Activated CD8-positive, alpha-beta T cell treated with anti-CD3 and anti-CD28 coated beads, Interleukin-2, amount 10 ng/mL, durations not matched to agents 7 days and 5 days (primary cell): ENCODE results near the gene CRYL1. TPM values are rescaled to one million over a fixed set of nuclear protein-coding genes. Genes with fewer than 3 reads are reported as not detected.
"Not testable (repeated sequence)": the region's sequence is repeated elsewhere in the genome, so short reads cannot be mapped to it uniquely, and the experiment has no call there.

Source experiments
- ATAC-seq: fragments of 150-1000 bp; cut with Tn5 transposase; one replicate; pipeline ENCODE4 v1.10.0; 2021; ENCODE audit warnings: moderate library complexity
- CTCF ChIA-PET: fragments of 350-600 bp; sonication (Branson Sonifier 250); formaldehyde crosslinking; loops from one replicate; lab custom pipeline; 2021; ENCODE audit warnings: antibody characterized with exemption; lab: Charles Lee
- POLR2A ChIA-PET: fragments of 350-600 bp; sonication (Branson Sonifier 250); formaldehyde crosslinking; loops from one replicate; lab custom pipeline; 2021; ENCODE audit warnings: antibody characterized with exemption; lab: Charles Lee
- DNase-seq: peaks from one replicate; pipeline ENCODE4 v3.0.0-alpha.2; 2020
- H3K27ac Mint-ChIP-seq: one replicate; pipeline ENCODE4 v1.8.0; 2021; ENCODE audit warnings: mild to moderate bottlenecking, mixed read lengths
- H3K27me3 Mint-ChIP-seq: one replicate; pipeline ENCODE4 v1.8.0; 2021; ENCODE audit warnings: low read depth, mixed read lengths
- H3K36me3 Mint-ChIP-seq: one replicate; pipeline ENCODE4 v1.8.0; 2021; ENCODE audit warnings: low read depth, mixed read lengths
- H3K4me1 Mint-ChIP-seq: one replicate; pipeline ENCODE4 v1.8.0; 2021; ENCODE audit warnings: low read depth, mixed read lengths
- H3K4me3 Mint-ChIP-seq: one replicate; pipeline ENCODE4 v1.8.0; 2021; ENCODE audit warnings: mild to moderate bottlenecking, mixed read lengths
- H3K9me3 Mint-ChIP-seq: one replicate; pipeline ENCODE4 v1.8.0; 2022; ENCODE audit warnings: mixed read lengths; ENCODE audit not compliant: insufficient read depth
- total RNA-seq, 2 experiments: library from RNA; stranded (reverse); gene quantifications; one replicate each; pipeline ENCODE4 v1.2.3, GENCODE V29; 2021

Gene CRYL1
- total RNA-seq, 2 experiments from 2014 or later, result 11.5 to 13.2 TPM

DNA sequence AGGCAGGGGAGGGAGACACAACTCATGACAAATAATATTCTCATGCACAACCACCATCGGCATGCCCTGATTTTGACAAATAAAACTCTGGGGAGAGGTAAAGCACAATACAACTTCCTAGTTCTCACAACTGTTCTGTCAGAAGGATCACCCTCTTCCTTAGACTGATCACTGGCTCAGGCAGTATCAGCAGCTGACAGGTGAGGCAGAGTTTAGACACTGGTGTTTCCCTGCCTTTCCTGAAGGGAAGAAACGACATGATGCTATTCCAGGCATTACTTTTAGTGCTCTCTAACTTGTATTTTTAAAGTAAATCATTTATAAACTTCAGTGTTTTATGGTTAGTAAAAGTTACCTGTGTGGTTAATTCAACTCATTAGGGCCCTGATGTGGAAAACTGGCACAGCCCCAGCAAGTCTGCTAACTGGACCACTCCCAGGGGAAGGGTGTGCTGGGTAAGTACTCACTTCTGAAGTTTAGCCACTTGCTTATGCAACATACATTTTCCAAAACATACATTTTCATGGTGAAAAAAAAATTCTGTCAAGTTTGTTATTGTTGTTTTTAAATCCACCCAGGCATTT is 82.8 kb downstream of the CRYL1 start:
- Mint-ChIP-seq H3K27ac (no peak overlapping the region), H3K36me3 (peaks cover 11% of the 10 kb centered on the region), H3K4me3 (no peak overlapping the region), H3K27me3 (no peaks in the 10 kb centered on the region), H3K4me1 (no peaks in the 10 kb centered on the region), H3K9me3 (peaks cover 6% of the 10 kb centered on the region)
- DNase-seq, result no peak
- POLR2A ChIA-PET, result no interaction called here
- CTCF ChIA-PET, result no interaction called here
- ATAC-seq, result no peak

- Mint-ChIP-seq H3K27me3 (no peaks in the 10 kb centered on the region), H3K27ac (no peak overlapping the region), H3K9me3 (peaks cover under 1% of the 10 kb centered on the region), H3K4me1 (no peaks in the 10 kb centered on the region), H3K36me3 (peaks cover 8% of the 10 kb centered on the region), H3K4me3 (no peak overlapping the region)
- ChIA-PET CTCF (no interaction called here), POLR2A (no interaction called here)
- no peak for DNase-seq
- no peak for ATAC-seq
Observed at GRCh38 chr13:20442375-20442774, 83.3 kb downstream of the CRYL1 start.

GRCh38 chr13:20441879-20442278 is 83.8 kb downstream of the CRYL1 start:
- Mint-ChIP-seq H3K4me3 (no peak overlapping the region), H3K27me3 (no peaks in the 10 kb centered on the region), H3K27ac (no peak overlapping the region), H3K9me3 (no peaks in the 10 kb centered on the region), H3K36me3 (peaks cover 8% of the 10 kb centered on the region), H3K4me1 (no peaks in the 10 kb centered on the region)
- ATAC-seq (no peak), DNase-seq (no peak)
- ChIA-PET POLR2A (no interaction called here), CTCF (no interaction called here)

- Mint-ChIP-seq H3K27me3 (no peaks in the 10 kb centered on the region), H3K4me3 (no peak overlapping the region), H3K4me1 (no peaks in the 10 kb centered on the region), H3K9me3 (no peaks in the 10 kb centered on the region), H3K36me3 (peaks cover 7% of the 10 kb centered on the region), H3K27ac (no peak overlapping the region)
- no peak for ATAC-seq
- ChIA-PET POLR2A (no interaction called here), CTCF (no interaction called here)
- no peak for DNase-seq
Observed at GRCh38 chr13:20441056-20441455, 84.6 kb downstream of the CRYL1 start.

DNA sequence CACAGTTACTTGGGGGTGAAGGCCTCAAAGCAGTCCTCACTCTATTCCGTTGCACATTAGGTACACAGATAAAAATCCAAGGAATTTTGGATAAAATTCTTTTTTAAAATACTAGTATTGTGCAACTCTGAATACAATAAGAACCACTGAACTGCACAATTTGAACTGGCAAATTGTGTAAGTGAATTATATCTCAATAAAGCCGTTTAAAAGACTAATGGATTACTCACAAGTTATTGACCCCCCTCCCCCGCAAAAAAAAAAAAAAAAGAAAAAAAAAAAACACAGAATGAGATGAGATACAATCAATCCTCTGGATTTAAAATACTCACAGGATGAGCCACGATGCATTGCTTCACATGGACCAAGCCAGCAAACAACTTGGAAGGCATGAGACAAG is 86.4 kb downstream of the CRYL1 start:
- ATAC-seq (no peak), DNase-seq (no peak)
- Mint-ChIP-seq H3K36me3 (no peaks in the 10 kb centered on the region), H3K9me3 (no peaks in the 10 kb centered on the region), H3K4me1 (no peaks in the 10 kb centered on the region), H3K27ac (no peak overlapping the region), H3K27me3 (no peaks in the 10 kb centered on the region), H3K4me3 (no peak overlapping the region)
- ChIA-PET CTCF (no interaction called here), POLR2A (interaction anchor here (0.6 kb wide), 1 partner anchor 13 kb away, joined by 3 read pairs; no protein-coding TSS in a partner anchor)

DNA sequence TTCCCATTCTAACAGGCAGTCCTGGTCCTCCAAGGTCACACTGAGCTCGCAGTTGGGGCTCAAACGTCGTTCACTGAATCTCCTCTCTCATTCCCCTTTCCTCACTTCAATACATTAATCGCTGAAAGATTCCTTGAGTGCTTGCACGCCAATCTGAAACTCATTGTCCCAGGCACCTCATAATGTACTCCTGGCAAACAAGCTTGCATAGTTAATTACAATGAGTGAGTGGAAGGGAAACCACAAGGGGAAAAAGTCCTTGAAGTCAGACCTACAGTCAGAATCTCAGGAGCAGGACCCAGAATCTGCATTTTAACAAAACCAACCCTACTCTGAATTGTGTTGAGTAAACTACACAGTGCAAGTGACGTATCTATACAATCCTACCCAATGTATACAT is 86.9 kb downstream of the CRYL1 start:
- Mint-ChIP-seq H3K9me3 (no peaks in the 10 kb centered on the region), H3K36me3 (no peaks in the 10 kb centered on the region), H3K4me1 (no peaks in the 10 kb centered on the region), H3K27me3 (no peaks in the 10 kb centered on the region), H3K4me3 (no peak overlapping the region), H3K27ac (no peak overlapping the region)
- ChIA-PET CTCF (no interaction called here), POLR2A (no interaction called here)
- ATAC-seq (no peak), DNase-seq (no peak)

DNA sequence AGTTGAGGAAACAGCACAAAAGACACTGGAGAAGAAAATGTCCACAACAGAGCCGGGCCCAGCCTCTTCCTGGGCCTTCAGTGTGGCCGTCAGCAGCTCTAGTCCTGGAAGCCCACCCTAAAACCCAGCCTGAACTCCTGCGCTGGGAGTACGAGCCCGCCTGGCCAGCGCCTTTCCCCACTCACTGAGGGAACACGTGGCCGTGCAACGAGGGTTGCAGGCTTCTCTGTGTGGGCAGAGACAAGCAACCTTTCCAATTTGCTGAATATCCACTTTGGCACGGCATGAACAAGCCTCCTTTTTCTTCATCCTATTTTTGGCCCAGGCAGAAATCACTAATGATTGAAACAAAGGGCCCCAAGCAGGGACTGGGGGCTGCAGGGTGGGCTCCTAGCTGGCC is 89.2 kb downstream of the CRYL1 start:
- no peaks in the 10 kb centered on the region for H3K27me3 Mint-ChIP-seq
- H3K36me3 Mint-ChIP-seq, result no peaks in the 10 kb centered on the region
- no peaks in the 10 kb centered on the region for H3K4me1 Mint-ChIP-seq
- ChIA-PET POLR2A (no interaction called here), CTCF (no interaction called here)
- DNase-seq (no peak), ATAC-seq (no peak)
- H3K27ac Mint-ChIP-seq, result no peak overlapping the region
- H3K9me3 Mint-ChIP-seq, result no peaks in the 10 kb centered on the region
- no peak overlapping the region for H3K4me3 Mint-ChIP-seq

- Mint-ChIP-seq H3K4me1 (no peaks in the 10 kb centered on the region), H3K4me3 (no peak overlapping the region), H3K27me3 (no peaks in the 10 kb centered on the region), H3K36me3 (no peaks in the 10 kb centered on the region), H3K9me3 (no peaks in the 10 kb centered on the region), H3K27ac (no peak overlapping the region)
- DNase-seq, result no peak
- ChIA-PET CTCF (no interaction called here), POLR2A (no interaction called here)
- ATAC-seq, result no peak
Observed at GRCh38 chr13:20435616-20436368, 89.9 kb downstream of the CRYL1 start.

DNA sequence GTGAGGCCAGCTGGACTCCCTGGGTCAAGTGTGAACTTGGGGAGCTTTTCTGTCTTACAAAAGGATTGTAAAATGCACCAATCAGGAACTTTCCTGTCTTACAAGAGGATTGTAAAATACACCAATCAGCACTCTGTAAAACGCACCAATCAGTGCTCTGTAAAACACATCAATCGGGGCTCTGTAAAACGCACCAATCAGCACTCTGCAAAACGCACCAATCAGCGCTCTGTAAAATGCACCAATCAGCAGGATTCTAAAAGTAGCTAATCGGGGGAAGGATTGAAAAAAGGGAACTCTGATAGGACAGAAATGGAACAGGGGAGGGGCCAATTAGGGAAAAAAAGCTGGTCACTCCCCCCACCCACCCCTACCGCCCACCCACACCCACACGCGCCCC is 91.4 kb downstream of the CRYL1 start:
- ATAC-seq, H3K36me3 Mint-ChIP-seq, H3K27me3 Mint-ChIP-seq, H3K9me3 Mint-ChIP-seq, CTCF ChIA-PET, DNase-seq, H3K27ac Mint-ChIP-seq, H3K4me3 Mint-ChIP-seq, POLR2A ChIA-PET, H3K4me1 Mint-ChIP-seq: not testable (repeated sequence)

DNA sequence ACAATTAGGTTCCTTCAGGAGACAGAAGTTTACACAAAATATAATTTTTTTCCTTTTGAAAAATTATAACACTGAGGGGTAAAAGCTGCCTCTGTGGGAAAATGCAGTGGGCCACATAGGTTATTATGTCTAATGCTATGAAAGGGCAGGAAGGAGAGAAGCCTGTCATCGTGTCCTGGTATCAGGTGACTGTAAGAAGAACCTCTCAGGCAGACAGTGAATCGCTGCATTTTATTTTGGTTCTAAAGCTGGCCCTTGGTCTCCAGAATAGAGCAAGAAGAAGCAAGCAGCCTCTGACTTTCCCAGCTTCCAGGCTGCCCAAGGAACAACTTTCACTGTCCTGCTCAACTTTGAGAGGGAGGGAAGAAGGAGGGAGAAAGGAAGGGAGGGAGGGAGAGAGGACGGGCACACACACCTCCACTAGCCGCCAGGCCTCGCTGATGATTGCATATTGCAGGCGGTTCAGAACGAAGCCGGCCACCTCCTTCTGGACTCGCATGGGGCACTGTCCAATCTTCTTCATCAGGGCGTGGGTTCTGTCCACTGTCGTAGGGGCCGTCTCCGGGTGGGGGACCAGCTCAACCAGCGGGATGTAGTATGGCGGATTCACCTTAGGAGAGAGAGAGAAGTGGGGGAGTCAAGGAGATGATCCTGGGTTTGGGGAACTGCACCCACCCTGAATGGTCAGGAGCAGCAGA is 93.8 kb downstream of the CRYL1 start:
- Mint-ChIP-seq H3K36me3 (peaks cover 4% of the 10 kb centered on the region), H3K27ac (no peak overlapping the region), H3K4me1 (peaks cover 8% of the 10 kb centered on the region), H3K27me3 (no peaks in the 10 kb centered on the region), H3K9me3 (no peaks in the 10 kb centered on the region), H3K4me3 (no peak overlapping the region)
- POLR2A ChIA-PET, result no interaction called here
- DNase-seq, result no peak
- ATAC-seq, result no peak
- CTCF ChIA-PET, result no interaction called here

- H3K27me3 Mint-ChIP-seq, result no peaks in the 10 kb centered on the region
- no peak overlapping the region for H3K4me3 Mint-ChIP-seq
- ATAC-seq (no peak), DNase-seq (no peak)
- peaks cover 8% of the 10 kb centered on the region for H3K36me3 Mint-ChIP-seq
- CTCF ChIA-PET, result no interaction called here
- H3K4me1 Mint-ChIP-seq, result peaks cover 11% of the 10 kb centered on the region
- no peak overlapping the region for H3K27ac Mint-ChIP-seq
- POLR2A ChIA-PET, result no interaction called here
- H3K9me3 Mint-ChIP-seq, result no peaks in the 10 kb centered on the region
Observed at GRCh38 chr13:20431080-20431479, 94.6 kb downstream of the CRYL1 start.

DNA sequence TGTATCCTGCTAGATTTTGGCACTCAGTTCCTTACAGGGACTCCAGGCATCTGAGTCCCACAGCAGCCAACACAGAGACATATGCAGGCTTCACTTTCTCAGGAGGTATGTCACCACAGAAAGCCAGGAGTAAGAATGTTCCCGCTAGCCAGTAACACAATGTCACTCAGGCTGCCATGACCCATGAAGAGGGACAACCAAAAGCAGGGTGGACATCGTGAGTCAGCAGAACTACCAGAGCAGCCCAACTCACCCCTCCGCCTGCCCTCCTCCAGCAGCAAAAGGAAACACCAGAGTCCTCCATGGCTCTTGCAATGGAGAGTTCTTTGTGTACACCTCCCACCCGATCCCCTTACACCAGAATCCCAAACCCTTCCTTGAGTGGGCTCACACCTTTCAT is 95.4 kb downstream of the CRYL1 start:
- no peak overlapping the region for H3K4me3 Mint-ChIP-seq
- no peaks in the 10 kb centered on the region for H3K9me3 Mint-ChIP-seq

More for the DNA sequence above, 95.4 kb downstream of the CRYL1 start:
- peaks cover 11% of the 10 kb centered on the region for H3K36me3 Mint-ChIP-seq
- no peaks in the 10 kb centered on the region for H3K27me3 Mint-ChIP-seq
- peaks cover 14% of the 10 kb centered on the region for H3K4me1 Mint-ChIP-seq
- ChIA-PET CTCF (no interaction called here), POLR2A (no interaction called here)
- no peak overlapping the region for H3K27ac Mint-ChIP-seq
- DNase-seq, result no peak
- ATAC-seq, result no peak
